NCI-H524 (cell line): ENCODE results near the gene FALEC.

Source experiments
- DNase-seq, 2 experiments: peaks; one replicate each; lab custom pipeline; 2025; lab: John Stamatoyannopoulos, UW

The FALEC gene

GRCh38 chr1:150545486-150546032, 30.0 kb downstream of the FALEC start:
- no peak for DNase-seq

DNA sequence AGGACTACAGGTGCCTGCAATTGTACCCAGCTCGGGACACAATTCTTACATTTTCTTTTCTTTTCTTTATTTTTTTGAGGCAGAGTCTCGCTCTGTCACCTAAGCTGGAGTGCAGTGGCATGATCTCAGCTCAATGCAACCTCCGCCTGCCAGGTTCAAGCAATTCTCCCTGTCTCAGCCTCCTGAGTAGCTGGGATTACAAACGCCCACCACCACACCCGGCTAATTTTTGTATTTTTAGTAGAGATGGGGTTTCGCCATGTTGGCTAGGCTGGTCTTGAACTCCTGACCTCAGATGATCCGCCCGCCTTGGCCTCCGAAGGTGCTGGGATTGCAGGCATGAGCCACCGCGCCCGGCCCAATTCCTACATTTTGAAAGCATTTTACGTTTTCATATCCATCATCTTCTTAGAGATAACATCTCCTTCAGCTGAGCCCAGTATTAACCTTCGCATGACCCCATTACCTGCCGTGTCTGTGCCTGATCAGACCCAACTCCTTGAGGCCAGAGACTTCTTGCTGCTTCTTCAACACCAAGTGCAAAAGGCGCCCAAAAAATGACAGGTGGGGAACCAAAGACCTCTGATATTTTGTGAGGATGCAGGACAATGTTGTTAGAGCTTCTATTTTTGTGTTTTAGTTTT, 30.9 kb downstream of the FALEC start:
- DNase-seq, result no peak

- no peak for DNase-seq
These were observed 32.7 kb downstream of the FALEC start for GRCh38 chr1:150548324-150548631.

GRCh38 chr1:150548632-150549495, 33.3 kb downstream of the FALEC start, which contains the start of gene ADAMTSL4:
Gene ADAMTSL4 (plus strand): TSS chr1:150549408. CDS start chr1:150552289, 2,881 bp downstream.
- peak in 1 of 2 experiments; percentile 46 for DNase-seq

- no peak for DNase-seq
These were observed 34.1 kb downstream of the FALEC start for GRCh38 chr1:150549496-150550221.

- DNase-seq, result no peak
These were observed 34.9 kb downstream of the FALEC start for GRCh38 chr1:150550222-150551050.

DNA sequence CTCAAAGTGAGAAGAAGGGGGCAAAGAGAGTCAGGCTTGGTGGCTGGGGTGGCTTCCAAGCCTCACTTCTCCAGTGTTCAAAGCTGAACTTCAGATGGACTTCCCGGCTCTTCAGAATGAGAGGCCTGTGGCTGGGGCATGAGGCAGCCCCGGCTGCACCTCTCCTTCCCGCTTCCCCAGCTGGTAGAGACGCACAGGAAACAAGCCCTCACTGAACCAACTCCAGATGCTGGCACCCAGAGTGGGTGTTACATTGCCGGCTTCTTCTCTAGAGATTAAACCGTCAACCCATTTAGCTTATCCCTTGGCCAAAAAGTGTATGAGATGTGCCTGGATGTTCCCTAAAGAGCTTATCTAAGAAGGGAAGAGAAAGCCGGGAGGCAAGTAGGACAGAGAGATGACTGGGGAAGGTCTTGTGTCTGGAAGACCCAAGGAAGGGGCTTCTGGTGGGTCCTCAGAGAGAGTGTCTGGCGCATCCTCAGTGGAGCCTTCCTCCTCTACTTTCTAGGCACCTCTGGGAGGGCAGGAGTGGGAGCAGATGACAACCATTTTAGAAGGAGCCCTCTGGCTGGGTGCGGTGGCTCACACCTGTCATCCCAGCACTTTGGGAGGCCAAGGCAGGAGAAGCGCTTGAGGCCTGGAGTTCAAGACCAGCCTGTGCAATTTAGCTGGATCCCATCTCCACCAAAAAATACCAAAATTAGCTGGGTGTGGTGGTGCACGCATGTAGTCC, 35.7 kb downstream of the FALEC start:
- DNase-seq, result no peak

GRCh38 chr1:150551784-150552127, 36.2 kb downstream of the FALEC start:
- DNase-seq, result no peak

GRCh38 chr1:150552128-150552910, 36.8 kb downstream of the FALEC start:
- no peak for DNase-seq

- DNase-seq, result no peak
These were observed 37.3 kb downstream of the FALEC start for GRCh38 chr1:150552911-150553289.

GRCh38 chr1:150553392-150554085, 38.0 kb downstream of the FALEC start:
- no peak for DNase-seq

DNA sequence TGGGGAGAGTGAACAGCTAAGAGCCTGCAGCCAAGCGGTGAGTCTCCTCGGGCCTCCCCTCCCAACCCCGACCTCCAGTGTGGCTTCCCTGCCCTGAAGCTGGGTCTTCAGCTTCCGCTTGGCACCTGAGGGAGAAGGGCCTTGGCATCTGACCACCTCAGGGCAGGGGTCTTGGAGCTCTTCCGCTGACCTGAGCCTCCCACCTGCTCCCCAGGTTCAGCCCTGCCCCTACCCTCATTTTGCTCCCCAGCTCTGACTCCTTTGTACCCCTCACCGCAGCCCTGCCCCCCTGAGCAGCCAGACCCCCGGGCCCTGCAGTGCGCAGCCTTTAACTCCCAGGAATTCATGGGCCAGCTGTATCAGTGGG, 38.5 kb downstream of the FALEC start:
- DNase-seq, result no peak

DNA sequence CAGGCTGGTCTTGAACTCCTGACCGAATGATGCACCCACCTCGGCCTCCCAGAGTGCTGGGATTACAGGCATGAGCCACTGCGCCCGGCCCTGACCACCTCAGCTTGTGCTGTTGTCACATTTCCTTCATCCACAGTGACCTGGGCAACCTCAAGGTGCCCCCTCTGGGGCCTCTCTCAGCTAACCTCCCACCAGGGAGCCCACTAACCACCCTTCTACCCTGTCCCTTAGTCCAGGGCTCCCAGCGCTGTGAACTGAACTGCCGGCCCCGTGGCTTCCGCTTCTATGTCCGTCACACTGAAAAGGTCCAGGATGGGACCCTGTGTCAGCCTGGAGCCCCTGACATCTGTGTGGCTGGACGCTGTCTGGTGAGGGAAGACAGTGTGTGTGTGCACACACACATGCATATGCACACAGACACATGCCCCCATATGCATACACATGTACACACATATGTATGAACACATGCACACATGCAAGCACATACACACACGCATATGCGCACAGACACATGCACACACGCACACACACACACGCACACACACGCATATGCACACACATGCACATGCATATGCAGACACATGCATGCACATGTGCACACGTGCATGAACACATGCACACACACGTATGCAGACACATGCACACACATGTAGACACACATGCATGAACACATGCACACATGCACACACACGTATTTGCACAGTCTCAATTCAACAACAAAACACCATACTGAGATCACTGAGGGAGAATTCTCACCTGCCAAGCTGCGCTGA, 39.8 kb downstream of the FALEC start:
- DNase-seq, result no peak

DNA sequence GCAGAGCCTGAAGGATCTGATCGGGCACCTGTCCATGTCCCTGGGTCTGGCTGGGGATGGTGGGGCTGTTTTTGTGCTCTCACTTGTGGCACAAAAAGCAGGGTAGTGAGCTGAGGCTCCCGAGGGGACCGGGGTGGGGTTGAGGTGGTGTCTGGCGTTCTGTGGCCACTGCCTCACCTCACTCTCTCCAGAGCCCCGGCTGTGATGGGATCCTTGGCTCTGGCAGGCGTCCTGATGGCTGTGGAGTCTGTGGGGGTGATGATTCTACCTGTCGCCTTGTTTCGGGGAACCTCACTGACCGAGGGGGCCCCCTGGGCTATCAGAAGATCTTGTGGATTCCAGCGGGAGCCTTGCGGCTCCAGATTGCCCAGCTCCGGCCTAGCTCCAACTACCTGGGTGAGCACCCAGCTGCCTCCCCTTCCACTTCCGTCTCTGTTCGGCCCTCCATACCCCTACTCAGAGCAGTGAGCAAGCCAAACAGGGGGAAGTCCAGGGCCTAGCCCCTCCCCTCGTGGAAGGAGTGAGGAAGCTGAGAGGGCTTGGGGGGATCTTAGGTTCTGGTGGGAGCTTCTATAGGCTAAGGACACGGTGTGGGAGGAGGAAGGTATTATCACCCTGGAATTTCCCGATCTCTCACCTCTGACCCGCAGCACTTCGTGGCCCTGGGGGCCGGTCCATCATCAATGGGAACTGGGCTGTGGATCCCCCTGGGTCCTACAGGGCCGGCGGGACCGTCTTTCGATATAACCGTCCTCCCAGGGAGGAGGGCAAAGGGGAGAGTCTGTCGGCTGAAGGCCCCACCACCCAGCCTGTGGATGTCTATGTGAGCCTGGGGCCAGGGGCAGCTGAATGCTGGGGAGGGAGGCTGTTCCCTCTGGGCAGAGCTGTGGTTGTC, 40.7 kb downstream of the FALEC start:
- no peak for DNase-seq

DNA sequence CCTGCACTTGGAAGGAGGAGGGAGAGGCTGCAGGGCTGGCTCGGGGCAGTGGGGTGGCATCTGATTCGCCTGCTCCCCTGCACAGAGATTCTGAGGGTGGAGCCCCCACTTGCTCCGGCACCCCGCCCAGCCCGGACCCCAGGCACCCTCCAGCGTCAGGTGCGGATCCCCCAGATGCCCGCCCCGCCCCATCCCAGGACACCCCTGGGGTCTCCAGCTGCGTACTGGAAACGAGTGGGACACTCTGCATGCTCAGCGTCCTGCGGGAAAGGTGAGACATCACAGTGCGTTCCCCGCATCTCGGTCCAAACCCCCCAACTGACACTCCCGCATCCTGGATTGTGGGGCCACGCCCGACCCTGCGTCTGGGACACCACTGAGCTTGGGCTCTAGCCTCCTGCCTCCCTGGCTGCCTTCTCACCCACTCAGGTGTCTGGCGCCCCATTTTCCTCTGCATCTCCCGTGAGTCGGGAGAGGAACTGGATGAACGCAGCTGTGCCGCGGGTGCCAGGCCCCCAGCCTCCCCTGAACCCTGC, 41.6 kb downstream of the FALEC start:
- no peak for DNase-seq

GRCh38 chr1:150557813-150558212, 42.3 kb downstream of the FALEC start:
- DNase-seq, result no peak

- no peak for DNase-seq
These were observed 42.8 kb downstream of the FALEC start for GRCh38 chr1:150558303-150558704.
